Measurements from ENCODE around the gene CAMKV. TPM values are rescaled to one million over a fixed set of nuclear protein-coding genes. Genes with fewer than 3 reads are reported as not detected.

The CAMKV gene
- total RNA-seq, 1 donor from 2014 or later = 12.1 TPM

DNA sequence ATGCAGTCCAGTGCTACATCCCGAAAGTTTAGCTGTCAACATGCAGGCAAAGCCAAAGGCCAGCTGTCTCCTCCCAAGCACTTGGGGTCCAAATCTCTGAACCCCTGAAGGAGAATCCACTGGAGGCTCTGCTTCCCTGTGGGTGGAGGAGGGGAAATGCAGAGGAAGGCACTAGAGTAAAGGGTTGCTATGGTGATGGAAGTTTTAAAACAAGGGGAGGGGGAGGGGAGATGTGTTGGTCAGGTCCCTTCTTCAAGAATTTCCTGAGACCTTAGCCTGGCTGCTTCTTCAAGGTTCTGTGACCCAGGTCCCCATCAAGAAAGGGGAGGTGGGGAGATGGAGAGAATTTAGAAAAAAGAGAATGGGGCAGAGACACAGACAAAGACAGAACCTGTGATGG lies 2.3 kb downstream of the CAMKV start:
- H2AFZ ChIP-seq (replicated peaks) = no peak overlapping the region
- Mint-ChIP-seq H3K4me1 (peaks cover 50% of the 10 kb centered on the region), H3K36me3 (no peaks in the 10 kb centered on the region), H3K27me3 (ENCODE audit: insufficient read depth, low read depth) (peaks cover 10% of the 10 kb centered on the region), H3K4me3 (peak overlapping the region; percentile 81), H3K27ac (no peak overlapping the region), H3K9me3 (no peaks in the 10 kb centered on the region)
- no peak overlapping the region for H3K9ac ChIP-seq
- H3F3A ChIP-seq (ENCODE audit: low read depth) = peaks cover 7% of the 10 kb centered on the region
- peak overlapping the region; percentile 87 for H3K4me2 ChIP-seq
- no peak overlapping the region for H3K4me3 ChIP-seq
- H3K36me3 ChIP-seq = no peaks in the 10 kb centered on the region
- H3K4me1 ChIP-seq = peaks cover 23% of the 10 kb centered on the region
- no peaks in the 10 kb centered on the region for H3K9me3 ChIP-seq (ENCODE audit: low read depth)
- peaks cover 27% of the 10 kb centered on the region for H3K27me3 ChIP-seq
- TF ChIP-seq EZH2 (IDR thresholded peaks at IDR 0.05) = no peak
- TF ChIP-seq, protein P1, sequence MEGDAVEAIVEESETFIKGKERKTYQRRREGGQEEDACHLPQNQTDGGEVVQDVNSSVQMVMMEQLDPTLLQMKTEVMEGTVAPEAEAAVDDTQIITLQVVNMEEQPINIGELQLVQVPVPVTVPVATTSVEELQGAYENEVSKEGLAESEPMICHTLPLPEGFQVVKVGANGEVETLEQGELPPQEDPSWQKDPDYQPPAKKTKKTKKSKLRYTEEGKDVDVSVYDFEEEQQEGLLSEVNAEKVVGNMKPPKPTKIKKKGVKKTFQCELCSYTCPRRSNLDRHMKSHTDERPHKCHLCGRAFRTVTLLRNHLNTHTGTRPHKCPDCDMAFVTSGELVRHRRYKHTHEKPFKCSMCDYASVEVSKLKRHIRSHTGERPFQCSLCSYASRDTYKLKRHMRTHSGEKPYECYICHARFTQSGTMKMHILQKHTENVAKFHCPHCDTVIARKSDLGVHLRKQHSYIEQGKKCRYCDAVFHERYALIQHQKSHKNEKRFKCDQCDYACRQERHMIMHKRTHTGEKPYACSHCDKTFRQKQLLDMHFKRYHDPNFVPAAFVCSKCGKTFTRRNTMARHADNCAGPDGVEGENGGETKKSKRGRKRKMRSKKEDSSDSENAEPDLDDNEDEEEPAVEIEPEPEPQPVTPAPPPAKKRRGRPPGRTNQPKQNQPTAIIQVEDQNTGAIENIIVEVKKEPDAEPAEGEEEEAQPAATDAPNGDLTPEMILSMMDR (IDR thresholded peaks at IDR 0.05) = no peak
- TF ChIP-seq EZH2phosphoT487 (IDR thresholded peaks at IDR 0.05) = no peak
- DNase-seq (ENCODE audit: low spot score) = no peak
- H3K27ac ChIP-seq = no peak overlapping the region
- no peaks in the 10 kb centered on the region for H3K79me2 ChIP-seq (ENCODE audit: low read depth)
- H4K20me1 ChIP-seq (ENCODE audit: low read depth) = peaks cover 25% of the 10 kb centered on the region

DNA sequence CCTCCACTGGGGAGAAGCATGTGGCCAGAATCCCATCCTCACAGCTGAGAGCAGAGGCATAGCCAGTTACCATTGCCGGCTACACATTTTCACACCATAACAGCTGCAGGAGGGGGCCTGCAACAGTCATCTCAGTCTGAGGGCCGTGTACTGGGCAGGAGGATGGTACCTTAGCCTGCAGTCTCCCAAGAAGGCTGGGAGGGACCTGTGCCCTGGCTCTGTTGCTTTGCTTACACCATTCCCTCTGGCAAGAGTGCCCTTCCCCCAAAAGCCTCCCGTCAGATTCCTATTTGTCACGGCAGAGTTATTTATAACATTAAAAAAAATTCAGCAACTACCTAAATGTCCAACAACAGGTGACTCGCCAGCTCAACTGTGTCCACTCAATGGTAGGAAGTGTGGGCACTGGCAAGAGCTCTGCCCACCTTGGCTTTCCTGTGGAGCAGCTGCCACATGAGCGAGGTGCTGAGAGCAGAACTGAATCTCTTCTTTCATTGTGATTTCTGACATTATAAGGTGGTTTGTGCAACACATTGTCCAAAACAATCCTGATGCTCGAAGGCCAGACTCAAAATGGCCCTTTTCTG lies 4.4 kb downstream of the CAMKV start:
- Histone ChIP-seq H3K79me2 (ENCODE audit: low read depth) (no peaks in the 10 kb centered on the region), H3K27ac (no peak overlapping the region), H3F3A (ENCODE audit: low read depth) (peaks cover 7% of the 10 kb centered on the region), H2AFZ (replicated peaks) (no peak overlapping the region), H3K9me3 (ENCODE audit: low read depth) (no peaks in the 10 kb centered on the region), H3K9ac (no peak overlapping the region), H3K4me3 (no peak overlapping the region), H3K27me3 (peaks cover 14% of the 10 kb centered on the region), H3K36me3 (no peaks in the 10 kb centered on the region), H3K4me1 (peaks cover 18% of the 10 kb centered on the region), H3K4me2 (no peak overlapping the region), H4K20me1 (ENCODE audit: low read depth) (peaks cover 25% of the 10 kb centered on the region)
- no peak overlapping the region for H3K27ac Mint-ChIP-seq
- H3K4me1 Mint-ChIP-seq = peaks cover 34% of the 10 kb centered on the region
- DNase-seq (ENCODE audit: low spot score) = no peak
- TF ChIP-seq EZH2phosphoT487 (IDR thresholded peaks at IDR 0.05) (no peak), EZH2 (IDR thresholded peaks at IDR 0.05) (no peak)
- TF ChIP-seq, protein P1 (IDR thresholded peaks at IDR 0.05) = no peak
- no peaks in the 10 kb centered on the region for H3K9me3 Mint-ChIP-seq
- H3K27me3 Mint-ChIP-seq (ENCODE audit: insufficient read depth, low read depth) = peaks cover 6% of the 10 kb centered on the region
- peaks cover 2% of the 10 kb centered on the region for H3K36me3 Mint-ChIP-seq
- H3K4me3 Mint-ChIP-seq = no peak overlapping the region

DNA sequence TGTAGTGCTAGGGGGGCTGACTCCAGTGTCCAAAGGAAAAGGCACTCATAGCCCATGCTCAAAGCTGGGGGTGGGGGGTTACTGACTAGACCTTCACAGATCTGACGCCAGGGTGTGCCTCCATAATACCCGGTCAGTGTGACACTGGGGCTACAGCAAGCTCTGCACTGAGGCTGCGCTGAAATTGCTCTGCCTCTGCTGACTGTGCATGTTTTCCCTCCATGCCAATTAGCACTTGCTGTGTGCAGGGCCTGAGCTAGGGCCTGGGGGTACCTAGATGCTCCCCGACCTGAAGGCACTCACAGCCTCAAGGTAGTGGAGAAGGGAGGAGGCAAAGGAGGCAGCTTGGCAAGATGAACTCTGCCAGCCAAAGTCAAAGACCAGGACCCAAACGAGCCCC lies 5.2 kb downstream of the CAMKV start:
- H3K79me2 ChIP-seq (ENCODE audit: low read depth) = no peaks in the 10 kb centered on the region
- no peak overlapping the region for H3K27ac Mint-ChIP-seq
- H3K4me3 Mint-ChIP-seq = no peak overlapping the region
- H3K27ac ChIP-seq = no peak overlapping the region
- no peaks in the 10 kb centered on the region for H3K9me3 Mint-ChIP-seq
- TF ChIP-seq EZH2phosphoT487 (IDR thresholded peaks at IDR 0.05) (no peak), EZH2 (IDR thresholded peaks at IDR 0.05) (no peak)
- TF ChIP-seq, protein P1 (IDR thresholded peaks at IDR 0.05) = no peak
- H4K20me1 ChIP-seq (ENCODE audit: low read depth) = peaks cover 25% of the 10 kb centered on the region
- H3K27me3 ChIP-seq = peaks cover 6% of the 10 kb centered on the region
- peaks cover 31% of the 10 kb centered on the region for H3K4me1 Mint-ChIP-seq
- H3K4me2 ChIP-seq = no peak overlapping the region
- no peaks in the 10 kb centered on the region for H3K36me3 ChIP-seq
- DNase-seq (ENCODE audit: low spot score) = no peak
- H3K9ac ChIP-seq = no peak overlapping the region
- H3K36me3 Mint-ChIP-seq = peaks cover 2% of the 10 kb centered on the region
- no peak overlapping the region for H2AFZ ChIP-seq (replicated peaks)
- H3K4me1 ChIP-seq = peaks cover 18% of the 10 kb centered on the region
- H3K4me3 ChIP-seq = no peak overlapping the region
- H3K27me3 Mint-ChIP-seq (ENCODE audit: insufficient read depth, low read depth) = peaks cover 5% of the 10 kb centered on the region
- no peaks in the 10 kb centered on the region for H3K9me3 ChIP-seq (ENCODE audit: low read depth)
- H3F3A ChIP-seq (ENCODE audit: low read depth) = peaks cover 7% of the 10 kb centered on the region
